T-helper 2 cell treated with Interferon-gamma antibody and Interleukin-4, amounts not matched to agents 100 ng/mL and 5 ng/mL, for 36 hours (primary cell): Measurements from ENCODE around the gene SLC22A2. TPM values are rescaled to one million over a fixed set of nuclear protein-coding genes. Genes with fewer than 3 reads are reported as not detected.

Experiments used
- intact Hi-C: fragments of 100-400 bp; cut with micrococcal nuclease; formaldehyde crosslinking; loops from one replicate; pipeline ENCODE4 v1.15.1; 2023
- total RNA-seq: library from RNA; stranded (reverse); gene quantifications from 2 replicates; pipeline ENCODE4 v1.2.3, GENCODE V29; 2022

The SLC22A2 gene
- total RNA-seq, 1 donor from 2014 or later, result not detected

GRCh38 chr6:160217863-160218262 is 40.8 kb downstream of the SLC22A2 start:
- intact Hi-C loops, result no loop called here

GRCh38 chr6:160217073-160217472 is 41.5 kb downstream of the SLC22A2 start:
- intact Hi-C loops, result no loop called here

DNA sequence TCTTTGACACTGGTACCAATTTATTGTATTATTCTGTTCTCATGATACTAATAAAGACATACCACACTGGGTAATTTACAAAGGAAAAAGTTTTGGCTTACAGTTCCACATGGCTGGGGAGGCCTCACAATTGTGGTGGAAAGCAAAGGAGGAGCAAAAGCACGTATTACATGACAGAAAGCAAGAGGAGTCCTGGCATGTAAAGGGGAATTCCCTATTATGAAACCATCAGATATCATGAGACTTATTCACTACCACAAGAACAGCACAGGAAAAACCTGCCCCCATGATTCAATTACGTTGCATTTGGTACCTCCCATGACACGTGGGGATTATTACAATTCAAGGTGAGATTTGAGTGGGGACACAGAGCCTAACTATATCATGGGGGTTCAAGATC is 43.4 kb downstream of the SLC22A2 start:
- intact Hi-C loops, result no loop called here

DNA sequence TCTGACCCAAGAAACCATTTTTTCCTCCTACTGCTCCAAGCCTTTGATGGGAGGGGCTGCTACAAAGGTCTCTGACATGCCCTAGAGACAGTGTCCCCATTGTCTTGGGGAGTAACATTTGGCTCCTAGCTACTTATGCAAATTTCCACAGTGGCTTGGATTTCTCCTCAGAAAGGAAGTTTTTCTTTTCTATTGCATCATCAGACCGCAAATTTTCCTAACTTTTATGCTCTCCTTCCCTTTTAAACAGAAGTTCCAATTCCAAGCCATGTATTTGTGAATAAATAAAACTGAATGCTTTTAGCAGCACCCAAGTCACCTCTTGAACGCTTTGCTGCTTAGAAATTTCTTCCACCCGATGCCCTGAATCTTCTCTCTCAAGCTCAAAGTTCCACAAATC is 51.0 kb downstream of the SLC22A2 start:
- intact Hi-C loops, result no loop called here

DNA sequence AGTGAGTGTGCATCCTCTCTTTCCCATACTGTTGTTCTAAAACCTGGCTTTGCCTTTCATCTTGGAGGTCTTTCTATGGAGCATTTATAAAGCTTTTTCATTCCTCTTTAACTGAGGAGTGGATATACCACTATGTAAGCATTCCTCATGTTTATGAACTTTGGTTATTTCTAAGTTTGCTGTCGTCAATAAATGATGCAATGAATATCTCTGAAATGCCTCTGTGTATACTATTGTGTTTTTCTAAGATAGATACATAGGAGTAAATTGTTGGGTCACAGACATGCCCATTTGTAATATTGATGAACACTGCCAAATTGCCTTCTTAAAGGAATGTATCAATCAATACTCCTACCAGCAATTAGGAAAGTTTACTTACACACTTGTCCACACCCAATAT is 53.9 kb downstream of the SLC22A2 start:
- intact Hi-C loops, result no loop called here

DNA sequence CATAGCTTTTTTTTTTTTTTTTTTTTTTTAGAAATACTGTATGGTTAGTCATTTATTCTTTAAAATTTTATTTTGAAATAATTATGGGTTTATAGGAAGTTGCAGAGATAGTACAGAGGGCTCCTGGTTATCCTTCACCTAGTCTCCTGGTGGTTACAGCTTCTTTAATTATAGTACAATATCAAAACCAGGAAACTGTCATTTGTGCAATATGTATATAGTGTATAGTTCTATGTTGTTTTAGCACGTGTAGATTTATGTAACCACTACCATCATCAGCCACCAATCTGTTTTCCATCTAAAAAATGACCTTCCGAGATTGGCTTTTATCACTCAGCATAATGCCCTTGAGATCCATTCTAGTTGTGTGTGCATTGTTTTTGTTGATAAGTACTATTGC is 54.7 kb downstream of the SLC22A2 start:
- intact Hi-C loops, result no loop called here

- intact Hi-C loops, result no loop called here
These were observed 55.1 kb downstream of the SLC22A2 start for GRCh38 chr6:160203522-160203921.

- intact Hi-C loops, result no loop called here
These were observed 55.5 kb downstream of the SLC22A2 start for GRCh38 chr6:160203076-160203475.

GRCh38 chr6:160202411-160202810 is 56.2 kb downstream of the SLC22A2 start:
- intact Hi-C loops, result no loop called here

- intact Hi-C loops, result no loop called here
These were observed 57.6 kb downstream of the SLC22A2 start for GRCh38 chr6:160201061-160201460.

DNA sequence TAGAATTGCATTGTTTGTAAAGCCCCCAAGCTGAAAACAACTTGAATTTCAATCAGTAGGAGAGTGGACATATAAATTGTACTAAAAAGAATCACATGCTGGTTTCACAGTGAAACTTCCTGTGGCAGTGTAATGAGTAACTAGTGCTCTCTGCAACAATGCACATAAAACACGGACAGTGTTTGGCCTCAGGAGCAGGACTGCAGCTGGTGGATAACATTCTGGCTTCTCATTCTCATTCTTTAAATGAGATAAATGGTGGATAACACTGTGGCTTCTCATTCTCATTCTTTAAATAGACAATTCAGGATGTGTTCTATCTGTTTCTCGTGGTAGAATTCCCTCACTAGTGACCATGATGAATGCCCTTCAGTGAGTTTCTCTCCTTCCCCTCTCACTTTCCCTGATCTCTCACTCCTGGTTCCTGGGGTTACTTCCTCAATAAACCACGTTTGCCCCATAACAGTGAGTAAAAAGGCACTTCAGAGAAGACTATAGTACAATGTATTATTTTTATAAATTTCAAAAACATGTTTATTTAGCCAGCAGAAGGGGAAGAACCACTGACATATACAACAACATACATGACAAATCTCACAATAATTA is 59.9 kb downstream of the SLC22A2 start:
- intact Hi-C loops, result no loop called here

GRCh38 chr6:160197662-160198061 is 61.0 kb downstream of the SLC22A2 start:
- intact Hi-C loops, result no loop called here

DNA sequence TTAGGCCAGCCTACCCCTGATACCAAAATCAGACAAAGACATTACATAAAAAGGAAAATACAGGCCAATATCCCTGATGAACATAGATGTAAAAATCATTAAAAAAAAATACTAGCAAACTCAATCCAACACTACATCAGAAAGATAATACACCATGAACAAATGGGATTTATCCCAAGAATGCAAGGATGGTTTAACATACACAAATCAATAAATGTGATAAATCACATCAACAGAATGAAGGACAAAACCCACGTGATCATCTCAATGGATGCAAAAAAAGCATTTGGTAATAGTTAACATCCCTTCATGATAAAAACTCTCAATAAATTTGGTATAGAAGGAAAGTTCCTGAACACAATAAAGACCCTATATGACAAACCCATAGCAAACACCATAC is 63.8 kb downstream of the SLC22A2 start:
- intact Hi-C loops, result no loop called here

DNA sequence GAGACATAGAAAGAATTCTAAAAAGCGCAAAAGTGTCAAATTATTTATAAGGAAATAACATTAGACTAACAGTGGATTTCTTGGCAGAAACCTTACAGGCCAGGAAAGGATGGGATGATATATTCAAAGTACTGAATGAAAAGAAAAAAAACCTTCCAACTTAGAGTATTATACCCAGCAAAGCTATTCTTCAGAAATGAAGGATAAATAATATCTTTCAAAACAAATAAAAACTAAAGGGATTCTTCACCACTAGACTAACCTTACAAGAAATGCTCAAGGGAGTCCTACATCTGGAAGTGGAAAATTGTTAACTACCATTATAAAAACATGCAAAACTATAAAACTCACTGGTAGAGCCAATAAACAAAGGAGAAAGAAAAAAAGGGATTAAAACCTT is 65.8 kb downstream of the SLC22A2 start:
- intact Hi-C loops, result no loop called here

GRCh38 chr6:160190973-160191372 is 67.6 kb downstream of the SLC22A2 start:
- intact Hi-C loops, result no loop called here

- intact Hi-C loops, result no loop called here
These were observed 68.5 kb downstream of the SLC22A2 start for GRCh38 chr6:160190081-160190480.

DNA sequence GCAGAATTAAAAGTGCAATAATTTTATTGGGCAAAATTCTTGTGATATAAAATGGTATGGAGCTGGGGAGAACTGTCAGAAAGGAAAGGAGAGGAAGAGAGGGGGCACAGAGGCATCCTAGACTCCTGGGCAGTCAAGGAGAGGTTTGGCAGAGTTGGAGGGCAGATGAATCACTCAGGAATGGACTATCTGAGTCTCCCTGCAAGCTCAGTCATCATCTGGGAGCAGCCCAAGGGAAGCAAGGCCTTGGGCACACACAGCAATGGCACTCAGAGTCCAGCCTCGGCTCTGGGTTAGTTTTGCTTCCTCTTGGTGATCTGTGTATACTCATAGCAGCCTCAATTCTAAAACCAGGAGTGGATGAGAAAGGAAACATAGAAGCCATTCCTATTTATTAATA is 69.8 kb downstream of the SLC22A2 start:
- intact Hi-C loops, result no loop called here

DNA sequence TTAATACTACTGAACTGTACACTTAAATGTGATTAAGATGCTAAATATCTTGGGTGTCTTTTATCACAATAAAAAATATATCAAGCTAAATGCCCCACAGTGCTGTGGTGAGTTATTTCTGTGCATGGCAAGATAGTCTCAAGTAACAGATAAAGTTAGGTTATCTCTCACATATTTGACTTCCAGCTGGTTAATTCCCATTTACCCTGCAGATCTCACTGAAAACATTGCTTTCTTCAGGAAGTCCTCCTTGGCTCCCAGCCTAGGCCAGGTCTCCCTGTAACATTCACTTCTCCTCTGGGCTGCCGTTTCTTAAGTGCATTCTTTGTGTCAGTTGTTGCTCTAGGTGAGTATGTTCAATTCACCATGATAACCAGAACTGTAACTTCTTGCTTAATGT is 77.9 kb downstream of the SLC22A2 start:
- intact Hi-C loops, result no loop called here

- intact Hi-C loops, result no loop called here
These were observed 80.3 kb downstream of the SLC22A2 start for GRCh38 chr6:160178271-160178670.

- intact Hi-C loops, result no loop called here
These were observed 81.4 kb downstream of the SLC22A2 start for GRCh38 chr6:160177220-160177619.

GRCh38 chr6:160174681-160175080 is 83.9 kb downstream of the SLC22A2 start:
- intact Hi-C loops, result no loop called here

GRCh38 chr6:160173806-160174527 is 84.7 kb downstream of the SLC22A2 start:
- intact Hi-C loops, result no loop called here

DNA sequence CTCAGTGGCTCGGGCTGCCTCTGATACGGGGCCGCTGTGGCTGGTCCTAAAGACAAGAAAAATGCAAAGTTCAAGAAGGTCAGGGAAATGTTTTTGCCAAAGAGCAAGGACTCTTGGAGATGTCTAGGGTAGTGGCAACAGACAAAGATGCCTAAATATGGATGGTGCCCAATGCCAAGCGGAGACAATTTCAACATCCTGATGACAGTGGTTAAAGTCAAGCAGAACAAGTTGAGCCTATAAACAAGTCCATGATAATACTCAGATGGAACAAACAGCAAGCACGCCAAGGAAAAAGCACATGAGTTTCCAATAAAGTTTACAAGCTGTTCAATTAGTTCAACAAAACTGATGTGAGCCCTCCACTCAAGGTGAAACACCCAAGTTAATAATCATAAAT is 85.9 kb downstream of the SLC22A2 start:
- intact Hi-C loops, result no loop called here
